ENCODE data around the gene CABLES2. TPM values are rescaled to one million over a fixed set of nuclear protein-coding genes. Genes with fewer than 3 reads are reported as not detected.

CABLES2 gene
- total and polyA plus RNA-seq, 10 of the 15 experiments (the other 5 are each of a cell fraction or from before 2014, with no cell fraction given), result 2.2 to 14.9 (median 5.3) TPM

GRCh38 chr20:62361799-62362589 lies 45.1 kb downstream of the CABLES2 start:
- no peak overlapping the region for H3K4me2 ChIP-seq (ENCODE audit: control insufficient read depth, insufficient read depth)
- no peaks in the 10 kb centered on the region for H4K20me1 ChIP-seq (ENCODE audit: control insufficient read depth, insufficient read depth)
- CTCF ChIA-PET, result no interaction called here
- no peak for FAIRE-seq
- no peaks in the 10 kb centered on the region for H3K36me3 ChIP-seq (ENCODE audit: control insufficient read depth in 2 of 2, insufficient read depth in 2 of 2, low read length in 1 of 2)
- H2AFZ ChIP-seq (ENCODE audit: control insufficient read depth, low read depth, low read length), result no peak overlapping the region
- intact Hi-C loops (cut with micrococcal nuclease; ENCODE audit: unreplicated experiment) (no loop called here), in situ Hi-C loops (cut with MboI) (no loop called here)
- RAD21 ChIA-PET (ENCODE audit: unreplicated experiment), result no interaction called here
- no peaks in the 10 kb centered on the region for H3K4me1 ChIP-seq (ENCODE audit: control insufficient read depth, insufficient read depth, low read length)
- POLR2A ChIA-PET, result no interaction called here
- no TSS peak for BruUV-seq (replicated peaks)
- no peak for ATAC-seq
- 70% methylated on average over 34 of the region's 34 CpGs for WGBS (ENCODE audit: insufficient coverage, insufficient replicate concordance, low lambda C conversion rate, missing lambda C conversion rate)
- SMC1A ChIA-PET (ENCODE audit: uncharacterized antibody, unreplicated experiment), result no interaction called here
- no peak overlapping the region for H3K4me3 ChIP-seq
- no peak for DNase-seq (ENCODE audit: low read depth, low spot score)
- H3K79me2 ChIP-seq (ENCODE audit: control insufficient read depth, insufficient read depth, low read length), result no peaks in the 10 kb centered on the region
- no peak overlapping the region for H3K9ac ChIP-seq (ENCODE audit: control insufficient read depth, insufficient read depth, low read length)
- H3K27me3 ChIP-seq (replicated peaks in 1 of 2; ENCODE audit: control insufficient read depth in 2 of 2, insufficient read depth in 2 of 2, low read length in 1 of 2), result no peaks in the 10 kb centered on the region
- TF ChIP-seq SREBF1 (IDR thresholded peaks at IDR 0.05; ENCODE audit: low read length) (no peak), ZNF217 (IDR thresholded peaks at IDR 0.05) (no peak), BMI1 (IDR thresholded peaks at IDR 0.05; ENCODE audit: borderline replicate concordance) (no peak), STAT1 (conservative IDR thresholded peaks at IDR 0.05) (no peak), MYB (IDR thresholded peaks at IDR 0.05; ENCODE audit: borderline replicate concordance, low read depth, low read length) (no peak), NR2F1 (conservative IDR thresholded peaks at IDR 0.05) (no peak), JUND (IDR thresholded peaks at IDR 0.05; ENCODE audit: low read depth, low read length) (no peak), GABPA (IDR thresholded peaks at IDR 0.05; ENCODE audit: low read depth) (no peak), TCF3 (IDR thresholded peaks at IDR 0.05; ENCODE audit: borderline replicate concordance, insufficient read depth, low read depth, low read length) (no peak), EGR1 (IDR thresholded peaks at IDR 0.05; ENCODE audit: borderline replicate concordance in 1 of 2, low read depth in 2 of 2, low read length in 2 of 2) (no peak)
- TF ChIP-seq, protein P1, sequence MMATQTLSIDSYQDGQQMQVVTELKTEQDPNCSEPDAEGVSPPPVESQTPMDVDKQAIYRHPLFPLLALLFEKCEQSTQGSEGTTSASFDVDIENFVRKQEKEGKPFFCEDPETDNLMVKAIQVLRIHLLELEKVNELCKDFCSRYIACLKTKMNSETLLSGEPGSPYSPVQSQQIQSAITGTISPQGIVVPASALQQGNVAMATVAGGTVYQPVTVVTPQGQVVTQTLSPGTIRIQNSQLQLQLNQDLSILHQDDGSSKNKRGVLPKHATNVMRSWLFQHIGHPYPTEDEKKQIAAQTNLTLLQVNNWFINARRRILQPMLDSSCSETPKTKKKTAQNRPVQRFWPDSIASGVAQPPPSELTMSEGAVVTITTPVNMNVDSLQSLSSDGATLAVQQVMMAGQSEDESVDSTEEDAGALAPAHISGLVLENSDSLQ (IDR thresholded peaks at IDR 0.05), result no peak
- TF ChIP-seq, protein P2, sequence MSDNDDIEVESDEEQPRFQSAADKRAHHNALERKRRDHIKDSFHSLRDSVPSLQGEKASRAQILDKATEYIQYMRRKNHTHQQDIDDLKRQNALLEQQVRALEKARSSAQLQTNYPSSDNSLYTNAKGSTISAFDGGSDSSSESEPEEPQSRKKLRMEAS (IDR thresholded peaks at IDR 0.05; ENCODE audit: low read depth, low read length), result no peak
- H3K27ac ChIP-seq (ENCODE audit: control insufficient read depth, insufficient read depth), result no peak overlapping the region
- H3K9me3 ChIP-seq (replicated peaks; ENCODE audit: control insufficient read depth, insufficient read depth, low read length), result no peaks in the 10 kb centered on the region
